ENCODE data around the gene ADGRB2. TPM values are rescaled to one million over a fixed set of nuclear protein-coding genes. Genes with fewer than 3 reads are reported as not detected.

ADGRB2 gene
- total RNA-seq, 1 experiment from 2014 or later = 10.9 TPM

GRCh38 chr1:31708324-31708723 lies 55.8 kb downstream of the ADGRB2 start:
- Histone ChIP-seq H2BK20ac (ENCODE audit: low read depth, low read length, poor library complexity, severe bottlenecking) (no peak overlapping the region), H3K18ac (ENCODE audit: insufficient read length, low read depth, low read length) (no peak overlapping the region), H4K8ac (replicated peaks; ENCODE audit: insufficient read length, low read depth, low read length) (no peak overlapping the region), H2BK120ac (ENCODE audit: low read depth, low read length, poor library complexity, severe bottlenecking) (no peak overlapping the region), H3K79me1 (ENCODE audit: insufficient read depth, low read depth, low read length, poor library complexity, severe bottlenecking) (no peaks in the 10 kb centered on the region), H3K14ac (ENCODE audit: insufficient read depth, low read length) (no peak overlapping the region), H3K23ac (ENCODE audit: insufficient read length, low read depth, low read length) (peak overlapping the region; percentile 4), H3K4me2 (ENCODE audit: insufficient read depth, insufficient read length, low read length) (no peak overlapping the region), H3K4ac (ENCODE audit: low read depth, low read length) (no peak overlapping the region), H3K4me1 (ENCODE audit: insufficient read depth, low read length) (peaks cover 9% of the 10 kb centered on the region; the same call in 1 of the 2 replicates), H2AFZ (ENCODE audit: low read length) (no peak overlapping the region), H3K9me3 (ENCODE audit: control insufficient read depth, low read depth, low read length) (no peaks in the 10 kb centered on the region), H2BK5ac (ENCODE audit: insufficient read length, low read length) (no peak overlapping the region), H2BK12ac (ENCODE audit: insufficient read length, low read depth, low read length) (no peak overlapping the region), H4K20me1 (ENCODE audit: control insufficient read depth, insufficient read depth, insufficient read length) (no peaks in the 10 kb centered on the region), H3K27me3 (ENCODE audit: insufficient read depth, low read length) (no peaks in the 10 kb centered on the region), H3K56ac (ENCODE audit: insufficient read length, low read depth, low read length) (no peak overlapping the region), H2AK5ac (ENCODE audit: insufficient read length, low read length) (no peak overlapping the region), H3T11ph (ENCODE audit: low read length) (no peak overlapping the region), H3K23me2 (ENCODE audit: insufficient read length, low read depth, low read length, poor library complexity, severe bottlenecking) (peaks cover 3% of the 10 kb centered on the region), H4K5ac (ENCODE audit: insufficient read length, low read depth, low read length) (no peak overlapping the region), H3K9ac (ENCODE audit: extremely low read depth, insufficient read length, low read length) (no peak overlapping the region), H3K79me2 (ENCODE audit: insufficient read depth, low read length) (no peaks in the 10 kb centered on the region), H4K91ac (ENCODE audit: insufficient read length, low read depth, low read length) (no peak overlapping the region), H3K27ac (ENCODE audit: insufficient read length, low read depth, low read length) (no peak overlapping the region), H2BK15ac (ENCODE audit: low read depth, low read length) (no peak overlapping the region)
- H3K4me1 Mint-ChIP-seq = peaks cover 48 to 53% of the 10 kb centered on the region in 2 experiments
- no peaks in the 10 kb centered on the region for H3K36me3 Mint-ChIP-seq (ENCODE audit: insufficient read depth in 1 of 3, low read depth in 3 of 3)
- H3K9me3 Mint-ChIP-seq = no peaks in the 10 kb centered on the region
- WGBS (ENCODE audit: extremely low coverage, insufficient read length, low lambda C conversion rate) = no CpG with 5 or more reads among the region's 11 CpGs
- no peak overlapping the region for H3K27ac Mint-ChIP-seq
- DNase-seq = no peak
- H3K27me3 Mint-ChIP-seq (ENCODE audit: low read depth) = peaks cover 13% of the 10 kb centered on the region
- no peak overlapping the region for H3K4me3 Mint-ChIP-seq
- TF ChIP-seq CTCF (conservative IDR thresholded peaks at IDR 0.05) = no peak
